Astrocyte (in vitro differentiated cells and primary cell): ENCODE results near the gene KLHL24.

Experiments
- CTCF ChIP-seq: IDR thresholded peaks from 2 replicates; pipeline ENCODE4 v1.5.1; 2011; ENCODE audit warnings: low read depth, mild to moderate bottlenecking, inconsistent platforms, low read length, moderate library complexity; ENCODE audit not compliant: insufficient read depth
- EZH2 ChIP-seq: IDR thresholded peaks from 2 replicates; pipeline ENCODE4 v1.6.1; 2012; ENCODE audit warnings: mild to moderate bottlenecking, low read length, inconsistent platforms; ENCODE audit not compliant: insufficient read depth

GRCh38 chr3:183697123-183697609 is 61.7 kb downstream of the KLHL24 start:
- no peak for TF ChIP-seq CTCF
- TF ChIP-seq EZH2, result no peak
